Panc1 (cell line): ENCODE results near the gene COL16A1.

Experiments used
- POLR2AphosphoS5 ChIP-seq: IDR thresholded peaks from 2 replicates; pipeline ENCODE4 v1.6.1; 2012; ENCODE audit warnings: mild to moderate bottlenecking, low read depth, low read length, moderate library complexity
- REST ChIP-seq, 2 experiments: IDR thresholded peaks; 2 replicates each; pipeline ENCODE4 v1.6.1; 2011 to 2012; ENCODE audit warnings: low read depth in 2 of 2, control low read depth in 1 of 2, low read length in 1 of 2, mild to moderate bottlenecking in 1 of 2, moderate library complexity in 1 of 2; ENCODE audit not compliant: insufficient read depth in 1 of 2
- TCF7L2 ChIP-seq: IDR thresholded peaks from 2 replicates; pipeline ENCODE4 v1.6.1; 2011; ENCODE audit warnings: mild to moderate bottlenecking, low read depth, low read length, inconsistent platforms
- TF ChIP-seq, protein P1 (sequence below): fragments of 450-650 bp; IDR thresholded peaks from 2 replicates; pipeline ENCODE4 v1.5.1; 2017; ENCODE audit warnings: mild to moderate bottlenecking

DNA sequence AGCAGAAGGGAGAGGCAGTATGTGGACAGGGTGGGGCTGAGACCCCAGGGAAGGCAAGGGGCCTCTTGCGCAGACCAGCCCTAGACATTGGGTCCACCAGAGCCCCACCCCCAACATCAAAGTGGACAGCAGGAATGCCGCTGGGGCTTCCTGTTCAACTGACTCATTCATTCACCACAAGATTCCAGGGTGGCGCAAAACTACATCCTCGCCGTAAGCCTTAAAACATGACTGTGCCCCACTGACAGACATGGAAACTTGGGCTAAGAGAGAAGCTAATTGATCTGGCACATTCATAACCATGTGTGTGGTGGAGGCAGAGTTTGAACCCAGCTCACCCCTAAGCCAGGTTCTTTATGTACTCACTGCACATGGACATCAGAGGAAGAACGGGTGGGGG lies 14.0 kb downstream of the COL16A1 start:
- TF ChIP-seq, protein P1, sequence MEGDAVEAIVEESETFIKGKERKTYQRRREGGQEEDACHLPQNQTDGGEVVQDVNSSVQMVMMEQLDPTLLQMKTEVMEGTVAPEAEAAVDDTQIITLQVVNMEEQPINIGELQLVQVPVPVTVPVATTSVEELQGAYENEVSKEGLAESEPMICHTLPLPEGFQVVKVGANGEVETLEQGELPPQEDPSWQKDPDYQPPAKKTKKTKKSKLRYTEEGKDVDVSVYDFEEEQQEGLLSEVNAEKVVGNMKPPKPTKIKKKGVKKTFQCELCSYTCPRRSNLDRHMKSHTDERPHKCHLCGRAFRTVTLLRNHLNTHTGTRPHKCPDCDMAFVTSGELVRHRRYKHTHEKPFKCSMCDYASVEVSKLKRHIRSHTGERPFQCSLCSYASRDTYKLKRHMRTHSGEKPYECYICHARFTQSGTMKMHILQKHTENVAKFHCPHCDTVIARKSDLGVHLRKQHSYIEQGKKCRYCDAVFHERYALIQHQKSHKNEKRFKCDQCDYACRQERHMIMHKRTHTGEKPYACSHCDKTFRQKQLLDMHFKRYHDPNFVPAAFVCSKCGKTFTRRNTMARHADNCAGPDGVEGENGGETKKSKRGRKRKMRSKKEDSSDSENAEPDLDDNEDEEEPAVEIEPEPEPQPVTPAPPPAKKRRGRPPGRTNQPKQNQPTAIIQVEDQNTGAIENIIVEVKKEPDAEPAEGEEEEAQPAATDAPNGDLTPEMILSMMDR = no peak
- peak; percentile 87 for TF ChIP-seq TCF7L2
- TF ChIP-seq REST (IDR thresholded peaks at IDR 0.05; ENCODE audit: insufficient read depth in 1 of 2, low read depth in 2 of 2, low read length in 1 of 2) = no peak
- TF ChIP-seq POLR2AphosphoS5 = no peak
